GM19324 (cell line): ENCODE results near the gene AGO1.

Experiments
- ATAC-seq: cut with Tn5 transposase; IDR thresholded peaks from one replicate; pipeline ENCODE4 v1.9.1; 2021; ENCODE audit warnings: mild to moderate bottlenecking, moderate library complexity; ENCODE audit not compliant: unreplicated experiment, low FRiP score

AGO1 gene

DNA sequence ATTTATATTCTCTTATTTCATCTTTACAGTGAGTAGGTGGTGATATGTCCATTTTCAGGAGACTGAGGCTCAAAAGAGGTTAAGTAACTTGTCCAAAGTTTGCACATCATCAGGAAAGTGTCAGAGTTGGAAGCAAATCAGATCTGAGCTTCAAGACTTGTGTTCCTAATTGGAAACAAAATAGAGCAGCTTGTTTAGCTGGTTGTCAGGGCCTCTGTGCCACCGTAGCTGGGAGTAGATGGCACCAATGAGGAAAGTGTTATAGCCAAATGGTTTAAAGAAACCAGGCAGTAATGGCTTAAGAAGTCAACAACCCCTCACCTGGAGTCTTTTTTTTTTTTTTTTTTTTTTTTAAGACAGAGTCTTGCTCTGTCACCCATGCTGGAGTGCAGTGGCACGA is 19.7 kb downstream of the AGO1 start:
- ATAC-seq, result no peak

DNA sequence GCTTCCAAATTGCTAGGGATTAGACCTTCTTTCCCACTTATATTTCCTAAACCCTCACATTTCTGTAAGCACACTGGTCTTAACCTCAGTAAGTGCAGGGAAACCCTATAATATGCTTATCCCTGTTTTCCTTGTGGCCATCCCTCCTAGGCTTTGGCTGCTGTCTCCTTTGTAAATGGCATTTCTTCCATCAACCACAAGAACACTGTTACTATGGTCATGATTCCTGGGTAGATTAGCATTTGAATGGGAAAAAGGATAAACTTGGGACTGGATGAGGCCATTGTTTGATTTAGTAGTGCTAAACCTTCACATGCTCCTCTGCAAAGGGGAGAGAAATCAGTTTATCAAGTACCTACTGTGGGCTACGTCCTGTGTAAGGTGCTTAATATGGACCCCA is 31.7 kb downstream of the AGO1 start:
- ATAC-seq, result no peak

DNA sequence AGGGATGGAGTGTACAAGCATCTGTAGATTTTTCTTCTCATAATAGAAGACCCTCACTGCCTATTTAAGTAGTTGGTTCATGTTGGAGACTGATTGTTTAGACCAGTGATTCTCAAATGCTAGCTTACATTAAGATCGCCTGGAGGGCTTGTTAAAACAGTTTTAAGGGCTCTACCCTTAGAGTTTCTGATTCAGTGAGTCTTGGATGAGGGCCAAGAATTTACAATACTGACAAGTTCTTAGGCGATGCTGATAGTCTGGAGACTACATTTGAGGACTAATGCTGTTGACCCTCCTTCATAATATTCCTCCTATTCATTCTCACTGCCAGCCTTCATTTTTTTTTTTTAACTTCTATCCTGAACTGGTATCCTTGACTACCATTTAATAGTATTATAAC is 32.7 kb downstream of the AGO1 start:
- no peak for ATAC-seq

DNA sequence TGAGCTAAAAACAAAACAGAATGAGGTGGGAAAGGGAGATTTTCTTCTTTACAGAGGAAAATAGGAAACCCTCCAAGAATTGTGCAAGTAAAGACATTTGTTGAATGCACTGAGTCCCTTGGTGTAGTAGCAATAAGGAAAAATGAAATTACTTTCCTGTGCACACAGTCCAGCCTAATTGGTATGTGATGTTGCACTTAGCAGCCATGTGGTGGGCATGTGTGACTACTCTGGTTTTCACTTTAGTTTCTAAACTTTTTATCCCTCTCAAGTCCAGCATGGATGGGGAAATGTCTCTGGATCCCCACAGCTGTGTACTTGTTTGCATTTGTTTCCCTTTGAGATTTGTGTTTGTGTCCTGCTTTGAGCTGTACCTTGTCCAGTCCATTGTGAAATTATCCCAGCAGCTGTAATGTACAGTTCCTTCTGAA is 40.8 kb downstream of the AGO1 start:
- no peak for ATAC-seq

DNA sequence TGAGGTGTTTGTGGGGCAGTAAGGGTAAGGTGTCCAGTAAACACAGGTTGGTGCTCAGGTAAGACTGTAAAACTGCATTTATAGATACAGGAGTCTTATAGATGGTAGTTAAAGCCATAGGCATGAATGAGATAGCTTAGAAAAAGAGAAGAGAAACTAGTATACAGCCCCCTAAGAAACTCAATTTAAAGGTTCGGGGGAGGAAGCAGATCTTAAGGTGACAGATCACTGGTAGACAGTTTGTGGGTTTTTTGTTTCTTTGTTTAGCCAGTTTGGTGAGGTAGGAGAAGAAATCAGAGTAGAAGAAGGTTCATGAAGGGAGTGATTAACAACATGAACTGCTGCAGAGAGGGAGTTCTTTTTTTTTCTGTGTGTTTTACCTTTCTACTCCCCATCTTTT is 41.8 kb downstream of the AGO1 start:
- ATAC-seq, result no peak

DNA sequence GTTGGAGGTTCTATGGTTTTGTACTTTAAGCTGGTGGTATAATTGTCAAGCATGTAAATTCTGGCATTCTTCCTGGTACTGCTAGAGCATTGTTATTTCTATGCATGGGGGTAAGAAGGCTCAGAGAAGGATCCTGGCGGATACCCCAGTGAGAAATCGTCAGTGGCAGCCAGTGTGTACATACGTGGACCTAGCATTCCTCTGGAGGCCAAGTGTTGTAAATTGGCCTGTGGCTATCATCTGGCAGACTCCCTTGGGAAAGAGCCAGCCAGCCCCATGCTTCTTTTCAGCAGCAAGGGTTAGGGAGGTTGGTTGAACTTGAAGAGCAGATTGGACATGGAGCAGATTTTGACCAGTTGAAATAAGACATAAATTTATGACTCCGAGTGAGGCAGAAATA is 42.7 kb downstream of the AGO1 start:
- ATAC-seq, result no peak

DNA sequence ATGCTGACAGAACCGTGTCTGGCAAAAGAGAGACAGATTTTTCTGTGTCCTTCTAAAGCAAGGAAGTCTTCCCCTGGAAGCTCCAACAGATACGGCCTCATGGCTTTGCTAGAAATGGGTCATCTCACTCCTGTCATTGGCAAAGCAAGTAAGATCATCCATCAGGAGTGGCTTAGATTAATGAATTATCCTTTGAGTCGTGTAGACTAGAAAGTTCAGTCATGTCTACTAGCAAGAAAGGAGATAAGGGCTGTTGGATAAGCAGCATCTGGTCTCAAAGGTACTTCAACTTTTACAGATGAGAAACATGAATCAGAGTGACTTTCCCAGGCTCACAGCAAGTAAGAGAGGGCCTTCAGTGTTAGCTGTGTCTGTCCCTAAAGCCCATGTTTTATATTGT is 44.5 kb downstream of the AGO1 start:
- ATAC-seq, result no peak

DNA sequence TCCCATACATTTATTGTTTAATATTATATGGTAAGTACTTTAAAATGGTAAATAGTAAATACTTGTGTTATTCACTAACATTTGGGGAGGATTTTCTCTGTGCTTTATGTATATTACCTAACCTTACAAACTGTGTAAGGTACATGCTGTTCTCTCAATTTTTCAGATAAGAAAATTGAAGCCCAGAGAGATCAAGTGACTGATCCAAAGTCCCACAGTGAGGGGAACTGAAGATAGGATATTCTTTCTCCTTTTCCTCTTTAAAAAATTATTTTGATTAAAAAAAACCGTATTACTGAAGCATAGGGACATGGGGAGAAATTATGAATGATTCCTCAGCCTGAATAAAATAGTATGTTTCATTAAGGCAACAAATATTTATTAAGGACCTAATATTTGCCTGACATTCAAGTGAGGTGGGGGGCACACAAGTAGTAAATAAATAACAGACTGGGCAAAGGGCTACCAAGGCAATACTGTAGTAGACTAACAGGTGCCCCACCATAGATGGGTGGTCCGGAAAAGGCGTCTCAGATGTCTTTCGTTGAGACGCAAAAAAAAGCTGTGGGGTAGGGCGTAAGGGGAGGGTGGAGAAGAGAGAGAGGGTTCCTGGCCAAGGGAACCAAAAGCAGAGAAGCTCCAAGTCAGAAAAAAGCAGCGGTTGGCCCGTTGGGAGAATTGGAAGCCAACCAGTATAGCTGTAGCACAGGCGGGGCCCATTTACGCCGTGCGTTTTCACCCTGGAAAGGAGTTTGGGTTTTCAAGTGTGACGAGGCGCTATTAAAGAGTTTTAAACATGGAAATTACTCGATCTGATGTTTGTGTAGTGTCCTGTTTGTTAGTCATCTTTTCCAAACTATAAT is 47.0 kb downstream of the AGO1 start:
- ATAC-seq, result no peak

DNA sequence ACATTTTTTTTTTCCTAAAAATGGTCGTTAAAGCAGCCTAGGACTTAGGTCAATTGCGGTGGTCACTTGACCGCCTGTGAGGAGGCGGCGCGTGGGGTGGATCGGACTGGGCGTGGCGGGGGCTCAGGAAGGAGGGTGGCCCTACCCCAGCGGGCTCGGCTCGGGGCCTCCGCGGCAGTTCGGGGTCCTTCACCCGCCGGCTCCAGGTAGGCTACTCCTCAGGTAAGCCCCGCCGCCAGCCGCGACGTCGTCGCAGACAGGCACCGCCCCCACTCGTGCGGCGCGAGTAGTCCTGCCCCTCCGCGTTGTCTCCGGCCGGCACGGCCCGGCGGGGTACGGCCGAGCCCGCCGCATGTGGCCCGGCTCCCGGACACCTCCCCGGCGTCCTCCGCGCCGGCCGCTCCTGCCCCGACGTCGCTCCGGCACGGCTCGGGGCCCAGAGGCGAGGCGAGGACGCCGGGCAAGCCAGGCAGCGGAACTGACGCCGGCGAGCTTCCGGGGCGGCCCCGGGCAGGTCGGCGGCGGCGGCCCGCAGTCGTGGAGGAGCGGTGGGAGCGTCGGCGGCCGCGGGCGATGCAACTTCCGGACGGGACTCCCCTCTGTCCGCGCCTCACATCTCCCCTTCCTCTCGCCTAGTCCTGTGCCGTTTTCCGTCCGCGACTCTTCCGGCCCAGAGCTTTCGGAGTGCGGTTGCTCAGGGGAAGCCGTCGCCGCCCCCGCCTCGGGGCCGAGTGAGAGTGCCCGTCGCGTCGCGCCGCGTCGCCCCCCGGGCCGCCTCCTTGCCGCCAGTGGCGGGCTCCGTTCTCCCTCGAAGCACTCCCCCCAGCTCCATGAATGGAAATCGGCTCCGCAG is 47.8 kb downstream of the AGO1 start, which contains the start of gene AGO3:
AGO3 (plus strand) TSS at position 513 of the 853 bp plus-strand sequence; CDS start at position 835, 322 bp downstream.
- peak; percentile 90 for ATAC-seq

DNA sequence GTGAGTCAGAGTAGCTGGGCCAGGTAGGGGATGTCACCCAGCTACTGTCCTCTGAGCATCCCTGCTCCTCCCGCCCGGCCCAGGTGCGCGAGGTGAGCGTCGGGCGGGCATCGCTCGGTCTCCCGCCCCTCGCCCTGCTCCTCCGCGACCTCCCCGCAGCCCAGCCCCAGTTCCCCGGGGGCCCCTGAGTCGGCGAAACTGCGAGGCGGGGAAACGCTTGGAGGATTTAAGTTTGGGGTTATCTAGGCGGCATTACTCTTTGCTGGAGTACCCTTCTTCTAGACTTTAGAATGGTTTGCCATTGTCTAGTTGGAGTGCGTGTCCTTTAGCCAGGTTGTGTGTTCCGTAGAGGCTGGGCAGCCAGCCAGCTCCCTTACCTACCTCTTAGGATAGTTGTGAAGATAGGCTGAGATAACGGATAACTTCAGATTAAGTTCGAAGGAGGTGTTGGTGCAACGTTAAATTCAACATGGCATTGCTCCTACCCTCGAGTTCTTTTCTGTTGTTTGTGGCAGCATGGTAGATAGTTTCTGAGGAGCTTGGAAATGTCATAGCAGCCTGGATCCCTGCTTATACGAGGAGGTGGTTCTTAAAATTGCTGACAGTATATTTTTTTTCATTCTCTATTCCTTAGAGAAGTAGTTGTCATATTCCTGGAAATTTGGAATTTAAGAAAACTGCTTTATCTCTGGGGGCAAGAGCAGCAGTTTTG is 48.6 kb downstream of the AGO1 start:
- peak; percentile 33 for ATAC-seq

DNA sequence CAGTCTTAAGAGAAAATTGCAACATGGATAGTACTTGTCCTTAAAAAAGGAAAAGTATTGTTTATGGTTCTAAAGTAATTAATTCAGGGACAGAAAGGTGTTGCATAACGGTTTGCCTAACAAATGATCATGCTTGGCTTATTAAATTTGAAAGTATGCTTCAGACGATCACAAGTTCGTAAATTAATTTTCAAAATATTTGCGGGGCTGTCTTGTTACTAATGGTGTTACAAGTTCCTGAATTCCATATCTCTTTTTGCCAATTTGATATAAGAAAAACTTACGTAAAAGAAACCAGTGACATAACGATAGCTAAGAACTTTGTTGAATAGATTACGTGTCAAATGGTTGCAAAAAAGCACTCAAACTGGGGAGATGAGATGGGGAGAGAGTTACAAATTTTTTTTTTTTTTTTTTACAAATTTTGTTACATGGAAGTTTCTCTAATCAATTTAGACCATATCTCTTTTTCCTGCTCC is 49.2 kb downstream of the AGO1 start:
- ATAC-seq, result no peak

DNA sequence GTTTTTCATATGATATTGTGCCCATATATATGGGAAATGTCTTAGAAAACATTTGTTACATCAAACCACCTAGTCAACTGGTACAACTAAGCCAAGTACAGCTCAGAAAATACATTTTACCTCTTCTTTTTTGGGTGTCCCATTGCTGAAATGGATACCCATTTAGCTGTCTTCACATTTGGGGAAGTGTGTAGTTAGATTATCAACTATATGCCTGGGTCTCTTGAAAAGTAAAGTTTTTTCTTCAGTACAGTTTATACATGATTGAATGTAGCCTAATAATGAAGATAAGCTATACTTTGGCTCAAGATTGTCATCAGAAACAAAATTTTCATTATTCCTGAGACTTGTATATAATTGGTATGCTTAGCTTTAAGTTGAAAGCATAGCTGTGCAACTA is 49.9 kb downstream of the AGO1 start:
- ATAC-seq, result no peak

DNA sequence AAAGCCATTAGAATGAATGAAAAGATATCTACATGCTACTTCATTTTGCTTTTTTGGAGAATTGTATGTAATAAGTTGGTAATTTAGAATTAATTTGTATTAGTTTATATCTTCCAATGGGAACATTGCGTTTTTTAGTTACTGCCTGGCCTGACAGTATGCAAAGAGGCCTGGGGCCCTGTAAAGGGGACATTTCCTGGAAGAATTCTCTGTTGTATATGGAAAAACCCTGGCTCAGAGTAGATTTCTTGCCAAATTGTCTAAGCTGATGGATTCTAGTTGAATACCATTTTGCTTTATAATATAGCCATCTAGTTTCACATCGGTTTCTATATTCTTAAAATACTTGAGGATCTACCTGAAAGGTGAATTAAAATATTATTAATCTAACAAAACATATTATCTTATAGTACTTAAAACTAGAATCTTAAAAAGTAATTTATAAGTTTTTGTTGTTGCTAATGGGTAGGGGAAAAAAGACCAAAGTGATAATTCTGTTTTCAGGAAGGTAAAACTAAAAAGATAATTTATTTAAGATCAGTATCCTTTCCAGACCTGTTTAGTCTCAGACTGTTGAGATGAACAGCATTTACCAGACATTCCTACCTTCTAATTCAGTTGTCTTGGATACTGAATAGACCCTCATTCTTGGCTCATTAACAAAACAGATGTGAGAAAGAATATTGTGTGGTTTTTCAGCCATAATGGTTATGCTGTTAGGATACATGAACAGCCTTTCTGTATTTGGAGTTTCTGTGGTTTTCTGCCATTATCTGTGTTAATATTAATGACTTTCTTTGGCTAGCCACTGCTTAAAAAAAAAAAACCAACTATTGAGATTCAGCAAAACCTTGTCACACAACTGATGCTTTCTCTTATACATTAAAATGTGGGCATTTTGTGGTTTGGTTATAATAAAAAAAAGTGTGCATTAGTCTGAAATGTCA is 52.7 kb downstream of the AGO1 start:
- no peak for ATAC-seq

DNA sequence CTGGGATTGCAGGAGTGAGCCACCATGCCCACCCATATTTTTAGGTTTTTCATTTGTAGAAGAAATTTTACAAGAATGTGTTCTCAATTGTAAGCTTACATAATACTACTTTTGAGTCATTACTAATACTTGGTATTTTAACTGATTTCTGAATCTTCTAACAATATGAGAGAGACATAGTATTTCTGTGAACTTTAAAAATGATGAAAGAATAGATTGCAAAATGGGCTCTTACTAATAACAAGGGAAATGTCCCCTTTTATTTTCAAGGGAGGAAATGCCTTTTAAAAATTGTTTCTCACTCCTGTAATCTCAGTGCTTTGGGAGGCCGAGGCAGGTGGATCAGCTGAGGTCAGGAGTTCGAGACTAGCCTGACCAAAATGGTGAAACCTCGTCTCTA is 53.8 kb downstream of the AGO1 start:
- no peak for ATAC-seq

DNA sequence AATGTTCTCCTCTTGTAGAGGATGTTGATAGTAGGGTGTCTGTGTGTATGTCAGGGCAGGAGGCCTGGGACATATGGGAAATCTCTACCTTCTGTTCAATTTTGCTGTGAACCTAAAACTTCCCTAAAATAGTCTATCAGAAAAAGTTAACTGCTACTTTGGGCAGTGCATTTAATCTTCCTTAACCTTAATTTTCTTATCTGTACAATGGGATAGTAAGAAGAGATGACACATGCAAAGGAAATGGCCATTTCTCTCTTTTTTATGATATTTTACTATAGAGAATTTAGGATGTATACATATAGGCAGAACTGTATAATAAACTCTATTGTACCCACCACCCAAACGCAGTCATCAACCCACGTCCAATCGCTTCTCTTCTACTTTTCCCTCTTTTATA is 56.5 kb downstream of the AGO1 start:
- no peak for ATAC-seq

DNA sequence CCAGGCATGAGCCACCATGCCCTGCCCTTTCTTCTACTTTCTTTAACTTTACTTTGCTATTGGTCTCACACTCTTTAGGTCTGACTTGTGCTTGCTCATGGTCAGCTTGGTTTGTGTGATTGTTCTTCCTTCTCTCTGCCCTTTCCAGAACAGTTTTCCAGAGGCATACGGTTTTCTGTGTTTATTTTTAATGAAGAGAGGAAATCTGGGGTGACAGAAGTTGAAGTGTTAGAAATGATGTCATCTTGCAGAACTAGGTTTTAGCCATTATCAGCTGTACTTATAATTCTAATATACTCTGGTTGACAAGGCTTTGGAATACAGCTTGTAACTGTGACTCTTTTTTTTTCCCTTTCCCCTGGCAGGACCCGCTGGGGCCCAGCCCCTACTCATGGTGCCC is 62.3 kb downstream of the AGO1 start:
- no peak for ATAC-seq

DNA sequence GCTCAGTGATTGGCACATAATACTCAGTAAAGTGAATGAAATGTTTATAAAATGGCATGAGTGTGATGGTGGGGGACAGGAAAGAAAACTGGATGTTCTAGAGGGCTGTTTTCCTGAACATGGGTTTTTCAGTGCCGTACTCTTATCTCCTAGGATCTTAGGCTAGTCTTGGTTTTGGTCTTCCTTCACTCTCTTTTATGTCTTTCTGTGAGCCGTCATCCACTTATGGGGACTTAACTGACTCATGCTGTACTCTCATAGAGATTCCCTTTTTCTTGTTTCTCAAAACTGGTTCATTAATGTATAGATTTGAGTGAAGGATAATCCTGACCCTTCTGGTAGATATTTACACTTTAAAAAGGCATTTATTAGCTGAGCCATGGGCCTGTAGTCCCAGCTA is 64.5 kb downstream of the AGO1 start:
- no peak for ATAC-seq

DNA sequence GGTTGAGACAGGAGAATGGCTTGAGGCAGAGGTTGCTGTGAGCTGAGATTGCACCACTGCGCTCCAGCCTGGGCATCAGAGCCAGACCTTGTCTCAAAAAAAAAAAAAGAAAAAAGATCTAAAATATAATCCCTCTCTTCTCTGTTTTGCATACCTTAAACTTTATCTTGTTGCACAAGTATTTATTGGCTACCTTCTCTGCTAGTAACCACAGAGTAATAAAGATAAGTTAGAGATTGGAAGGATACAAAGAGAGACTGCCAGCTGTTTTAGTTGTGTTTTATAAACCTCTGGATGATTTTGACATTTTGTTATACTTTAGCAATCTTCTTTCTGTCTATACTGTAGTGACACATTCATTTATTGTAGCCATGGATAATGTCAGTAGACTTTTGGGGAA is 75.5 kb downstream of the AGO1 start:
- ATAC-seq, result no peak

DNA sequence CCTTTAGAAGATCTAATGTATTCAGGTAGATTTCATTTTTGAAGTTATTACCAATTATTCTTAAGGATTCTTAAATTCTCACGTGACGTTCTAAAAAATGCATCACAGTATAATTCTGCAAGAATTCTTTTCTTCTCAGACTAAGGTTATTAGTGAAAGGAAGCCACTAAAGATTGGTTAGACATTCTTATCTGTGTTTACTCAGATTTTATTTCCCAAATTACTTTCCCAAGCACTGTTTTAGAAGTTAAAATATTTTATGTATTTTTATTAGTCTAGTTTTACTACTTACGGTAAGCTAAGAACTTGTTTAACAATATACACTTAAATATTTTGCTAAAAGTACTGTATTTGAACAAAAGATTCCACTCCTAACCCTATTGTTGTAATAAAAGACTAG is 76.3 kb downstream of the AGO1 start:
- no peak for ATAC-seq

DNA sequence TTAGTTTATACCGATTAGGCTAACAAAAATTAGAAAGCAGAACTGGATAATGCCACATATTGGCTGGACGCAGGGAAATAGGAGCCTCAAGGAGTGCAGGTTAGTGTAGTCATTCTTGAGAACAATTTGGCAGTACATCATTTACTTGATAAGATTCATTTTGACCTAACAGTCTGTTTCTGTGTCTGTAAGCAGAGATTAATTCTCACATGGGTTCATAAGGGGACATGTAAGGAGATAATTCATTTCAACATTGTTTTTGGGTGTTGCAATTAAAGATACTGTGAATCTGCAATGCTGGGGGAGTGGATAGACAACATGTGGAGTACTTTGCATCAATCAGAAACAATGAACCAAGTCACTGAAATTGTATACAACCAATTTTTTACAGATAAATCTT is 79.9 kb downstream of the AGO1 start:
- ATAC-seq, result no peak
